ENCODE data around the gene KRT36.

The KRT36 gene

DNA sequence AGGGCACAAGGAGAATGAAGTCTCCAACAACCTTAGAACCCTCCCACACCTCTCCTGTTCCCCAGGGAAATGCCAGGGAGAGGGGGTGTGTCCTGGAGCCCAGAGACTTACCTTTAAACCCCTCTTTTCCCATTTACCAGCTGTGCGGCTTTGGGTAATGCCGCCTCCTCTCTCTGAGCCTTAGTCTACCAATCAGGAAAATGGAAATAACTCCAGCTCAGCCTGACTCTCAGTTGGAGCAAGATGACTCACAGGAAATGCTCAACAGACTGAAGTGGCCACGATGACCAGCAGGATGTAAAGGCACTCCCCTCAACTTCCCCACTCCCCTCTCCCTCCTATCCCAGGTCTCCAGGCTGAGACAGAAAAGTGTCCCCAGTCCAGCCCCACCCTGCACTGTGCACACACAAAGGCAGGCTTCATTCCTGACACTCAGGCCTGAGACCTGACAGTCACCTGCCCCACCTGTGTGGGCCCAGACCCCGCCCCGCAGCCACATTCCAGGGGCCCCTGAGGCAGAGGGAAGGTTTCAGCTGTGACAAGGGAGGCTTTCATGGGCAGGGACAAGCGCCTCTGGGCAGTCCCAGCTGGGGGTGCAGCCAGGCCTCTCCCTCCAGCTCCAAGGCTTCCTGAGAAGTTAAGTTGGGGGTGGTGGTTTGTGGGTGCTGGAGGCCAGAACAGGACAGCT lies 32.0 kb upstream of the KRT36 start:
- no peak for DNase-seq (ENCODE audit: low read depth in 3 of 3)

GRCh38 chr17:41520821-41521521 lies 31.3 kb upstream of the KRT36 start:
- no peak for DNase-seq (ENCODE audit: low read depth in 3 of 3)

DNA sequence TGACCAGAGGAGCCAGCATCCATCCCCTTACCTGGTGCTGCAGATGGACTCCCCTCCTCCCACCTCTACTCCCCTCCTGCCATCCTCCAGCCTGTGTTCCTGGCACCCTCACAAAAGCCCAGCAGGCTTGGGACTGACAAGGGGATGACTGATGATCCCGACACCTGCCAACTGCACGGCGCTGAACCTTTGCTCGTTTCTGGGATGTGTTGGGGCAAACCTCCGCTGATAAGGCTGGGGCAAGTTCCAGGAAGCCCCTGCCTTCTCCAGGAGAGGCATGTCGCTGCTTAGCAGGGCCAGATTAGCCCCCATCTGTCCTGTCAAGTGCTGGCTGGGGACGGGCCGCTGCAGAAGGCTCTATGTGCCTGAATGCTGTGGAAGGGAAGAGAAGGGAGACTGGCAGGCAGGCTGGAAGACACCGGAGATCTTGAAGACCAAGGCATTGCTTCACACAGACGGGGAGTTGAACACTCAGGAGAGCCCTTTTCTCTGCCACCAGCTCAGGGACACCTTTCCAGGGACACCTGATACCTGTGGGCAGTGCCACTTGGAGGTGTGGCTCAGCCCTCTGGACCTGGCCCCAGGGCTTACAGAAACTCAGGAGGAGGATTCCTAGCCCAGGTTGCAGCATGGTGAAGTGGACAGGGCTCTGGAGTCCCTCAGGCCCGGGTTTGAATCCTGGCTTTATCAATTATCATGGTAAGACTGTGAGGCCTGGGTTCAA lies 30.0 kb upstream of the KRT36 start:
- no peak for DNase-seq (ENCODE audit: low read depth in 3 of 3)

DNA sequence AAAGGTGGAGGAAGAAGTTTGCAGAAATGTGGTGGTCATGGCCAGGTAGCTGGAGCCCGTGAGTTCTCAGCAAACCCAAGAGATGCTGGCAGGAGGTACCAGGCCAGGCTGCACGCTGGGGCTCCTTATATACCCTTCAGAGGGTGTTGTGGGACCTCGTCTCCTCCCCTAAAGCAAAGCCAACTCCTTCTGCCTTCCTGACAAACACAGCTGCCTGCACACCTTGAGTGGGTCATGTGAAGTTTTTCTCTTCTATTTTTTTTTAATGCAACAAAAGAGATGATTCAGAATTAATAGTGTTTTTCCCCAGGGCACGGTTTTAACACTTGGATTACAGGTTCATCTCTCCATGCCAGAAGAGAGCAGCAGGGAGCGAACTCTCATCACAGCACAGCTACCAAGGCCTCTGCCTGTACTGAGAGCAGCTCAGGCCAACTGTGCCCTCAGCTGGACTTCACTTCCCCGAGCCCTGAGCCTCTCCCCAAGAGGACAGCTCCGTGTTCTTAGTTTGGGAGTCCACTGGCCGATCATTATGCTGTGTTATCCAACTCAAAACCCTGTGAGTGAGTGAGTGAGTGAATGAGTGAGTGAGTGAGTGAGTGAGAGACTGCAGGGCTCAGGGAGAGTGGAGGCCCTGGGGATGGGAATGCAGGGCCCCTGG lies 29.2 kb upstream of the KRT36 start, which contains the start of gene KRT15:
TSS of gene KRT15 (minus strand) at position 102 of the 661 bp plus-strand sequence. CDS start at position 39, 63 bp downstream.
- no peak for DNase-seq (ENCODE audit: low read depth in 3 of 3)

DNA sequence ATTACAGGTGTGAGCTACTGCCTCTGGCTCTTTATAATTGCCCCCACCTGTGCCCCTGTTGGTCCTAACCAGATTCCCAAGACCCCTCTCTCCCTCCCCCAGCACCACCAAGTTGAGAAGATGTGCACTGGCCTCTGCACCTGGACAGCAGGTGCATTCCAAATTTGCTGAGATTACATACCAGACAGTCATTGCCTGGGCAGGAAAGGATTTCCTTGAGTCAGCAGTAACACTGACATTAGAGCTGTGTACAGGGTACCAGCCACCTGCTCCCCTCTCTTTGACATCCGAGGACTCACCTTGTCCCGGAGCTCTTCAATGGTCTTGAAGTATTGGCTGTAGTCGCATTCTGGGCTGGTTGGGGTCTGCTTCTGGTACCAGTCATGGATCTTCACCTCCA lies 28.3 kb upstream of the KRT36 start:
- no peak for DNase-seq (ENCODE audit: low read depth in 3 of 3)

GRCh38 chr17:41516830-41517283 lies 27.1 kb upstream of the KRT36 start:
- no peak for DNase-seq (ENCODE audit: low read depth in 3 of 3)

- DNase-seq (ENCODE audit: low read depth in 3 of 3): no peak
Measured at GRCh38 chr17:41516147-41516829, 26.6 kb upstream of the KRT36 start.

GRCh38 chr17:41513168-41513547 lies 23.4 kb upstream of the KRT36 start:
- DNase-seq (ENCODE audit: low read depth in 3 of 3): no peak

- DNase-seq (ENCODE audit: low read depth in 3 of 3): no peak
Measured at GRCh38 chr17:41512546-41513167, 22.9 kb upstream of the KRT36 start.

DNA sequence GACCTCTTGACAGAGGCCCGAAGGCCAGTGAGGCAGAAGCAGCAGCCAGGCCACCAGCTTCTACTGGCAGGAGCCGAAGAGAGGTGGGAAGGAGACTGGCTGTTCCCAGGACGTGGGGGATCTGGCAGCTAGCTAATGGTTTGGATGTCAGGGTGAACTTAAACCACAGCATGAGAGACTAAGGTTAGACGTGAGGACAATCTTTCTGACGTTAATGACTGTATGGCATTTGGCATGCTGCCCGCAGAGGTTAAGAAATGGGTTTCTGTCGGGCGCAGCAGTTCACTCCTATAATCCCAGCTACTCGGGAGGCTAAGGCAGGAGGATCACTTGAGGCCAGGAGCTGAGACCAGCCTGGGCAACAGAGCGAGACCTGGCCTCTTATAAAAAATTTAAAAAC lies 22.0 kb upstream of the KRT36 start:
- DNase-seq (ENCODE audit: low read depth in 3 of 3): no peak

DNA sequence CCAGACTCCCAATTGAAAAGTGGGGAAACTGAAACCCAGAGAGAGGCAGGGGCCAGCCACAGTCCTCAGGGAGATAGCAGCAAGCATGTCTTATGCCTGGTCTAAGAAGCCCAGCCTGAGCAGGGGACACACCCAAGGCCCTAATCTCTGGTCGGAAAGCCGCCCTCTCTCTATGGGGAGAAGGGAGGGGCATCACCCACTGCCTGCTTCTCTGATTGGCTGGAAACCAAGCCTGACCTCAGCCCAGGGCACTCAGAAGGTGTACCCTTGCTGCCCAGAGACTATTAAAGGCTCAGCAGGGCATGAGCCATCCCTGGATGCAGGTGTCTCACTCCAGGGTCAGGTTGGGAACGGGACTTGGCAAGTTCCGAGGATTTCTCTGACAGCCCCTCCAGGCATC lies 21.4 kb upstream of the KRT36 start:
- no peak for DNase-seq (ENCODE audit: low read depth in 3 of 3)

DNA sequence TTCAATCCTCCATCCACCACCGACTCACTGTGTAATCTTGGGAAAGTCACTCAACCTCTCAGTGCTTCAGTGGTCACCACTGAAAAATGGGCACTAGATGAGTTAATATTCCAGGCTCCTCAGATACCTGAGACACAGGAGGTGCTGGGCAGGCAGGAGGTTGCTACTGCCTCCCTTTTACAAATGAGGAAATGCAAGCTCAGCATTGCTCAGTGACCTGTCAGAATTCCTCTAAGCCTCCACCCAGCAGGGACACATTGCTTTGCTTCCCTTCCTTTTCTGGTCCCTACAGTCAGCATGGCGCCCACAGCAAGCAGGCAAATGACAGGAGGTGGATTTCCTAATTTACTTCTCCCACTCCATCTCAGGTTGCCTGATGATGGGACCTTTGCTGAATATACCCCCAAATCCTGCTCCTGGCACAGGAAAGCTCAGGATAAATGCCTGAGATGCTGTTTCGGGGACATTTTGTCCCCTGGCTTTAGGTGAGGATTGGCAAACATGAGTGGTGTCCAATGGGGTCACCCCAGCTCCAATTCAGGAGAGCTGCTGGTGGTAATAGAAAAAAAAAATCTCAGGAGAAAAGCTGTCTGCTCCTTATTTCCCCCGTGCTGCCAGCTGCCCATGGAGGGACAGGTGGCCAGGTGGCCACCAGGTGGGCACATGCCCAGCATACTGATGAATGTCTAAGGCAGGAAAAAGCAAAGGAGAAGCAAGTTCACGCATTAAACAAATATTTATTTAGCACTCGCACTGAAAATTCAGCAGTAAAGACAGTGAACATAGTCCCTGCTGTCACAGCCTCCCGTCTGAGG lies 20.7 kb upstream of the KRT36 start:
- DNase-seq (ENCODE audit: low read depth in 3 of 3): no peak

GRCh38 chr17:41507315-41507880 lies 17.7 kb upstream of the KRT36 start:
- no peak for DNase-seq (ENCODE audit: low read depth in 3 of 3)

DNA sequence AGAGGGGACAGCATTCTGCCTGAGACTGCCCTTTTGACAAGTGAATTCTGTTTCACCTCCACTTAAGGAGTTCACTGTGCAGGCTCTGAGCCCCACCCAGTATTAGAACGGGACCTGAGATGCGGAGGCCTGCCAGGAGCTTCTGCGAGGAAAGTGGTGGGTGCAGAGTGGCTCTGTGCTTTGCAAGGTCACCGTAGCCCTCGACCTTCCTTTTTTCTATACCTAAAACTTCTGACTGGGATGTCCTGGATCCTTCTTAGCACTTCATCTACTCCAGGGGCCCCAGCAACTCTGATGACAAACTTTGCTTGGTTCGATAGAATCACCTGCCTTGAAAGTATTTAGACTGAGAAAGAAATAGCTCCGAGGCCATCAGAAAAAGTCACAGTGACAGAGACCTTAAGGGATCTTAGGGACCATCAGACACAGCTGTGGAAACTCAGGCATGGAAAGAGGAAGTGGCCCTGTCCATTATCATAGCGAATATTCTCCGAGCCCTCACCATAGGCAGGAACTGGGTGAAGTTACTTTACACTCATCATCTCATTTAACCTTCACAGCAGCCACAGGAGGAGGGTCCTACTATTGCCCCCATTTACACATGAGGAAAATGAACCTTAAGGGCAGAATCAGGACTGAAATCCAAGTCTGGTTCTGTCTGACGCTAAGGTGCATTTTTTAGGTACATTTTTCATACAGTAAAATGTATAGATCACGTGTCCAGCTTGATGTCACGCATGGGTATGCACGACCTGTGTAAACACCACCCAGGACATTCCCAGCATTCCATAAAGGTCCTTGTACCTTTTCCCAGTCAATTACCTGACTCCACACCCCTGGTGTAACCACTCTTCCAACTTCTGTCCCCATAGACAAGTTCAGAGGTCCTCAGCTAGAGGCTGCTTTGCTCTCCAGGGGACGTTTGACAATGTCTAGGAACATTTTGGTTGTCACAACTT lies 16.4 kb upstream of the KRT36 start:
- no peak for DNase-seq (ENCODE audit: low read depth in 3 of 3)

DNA sequence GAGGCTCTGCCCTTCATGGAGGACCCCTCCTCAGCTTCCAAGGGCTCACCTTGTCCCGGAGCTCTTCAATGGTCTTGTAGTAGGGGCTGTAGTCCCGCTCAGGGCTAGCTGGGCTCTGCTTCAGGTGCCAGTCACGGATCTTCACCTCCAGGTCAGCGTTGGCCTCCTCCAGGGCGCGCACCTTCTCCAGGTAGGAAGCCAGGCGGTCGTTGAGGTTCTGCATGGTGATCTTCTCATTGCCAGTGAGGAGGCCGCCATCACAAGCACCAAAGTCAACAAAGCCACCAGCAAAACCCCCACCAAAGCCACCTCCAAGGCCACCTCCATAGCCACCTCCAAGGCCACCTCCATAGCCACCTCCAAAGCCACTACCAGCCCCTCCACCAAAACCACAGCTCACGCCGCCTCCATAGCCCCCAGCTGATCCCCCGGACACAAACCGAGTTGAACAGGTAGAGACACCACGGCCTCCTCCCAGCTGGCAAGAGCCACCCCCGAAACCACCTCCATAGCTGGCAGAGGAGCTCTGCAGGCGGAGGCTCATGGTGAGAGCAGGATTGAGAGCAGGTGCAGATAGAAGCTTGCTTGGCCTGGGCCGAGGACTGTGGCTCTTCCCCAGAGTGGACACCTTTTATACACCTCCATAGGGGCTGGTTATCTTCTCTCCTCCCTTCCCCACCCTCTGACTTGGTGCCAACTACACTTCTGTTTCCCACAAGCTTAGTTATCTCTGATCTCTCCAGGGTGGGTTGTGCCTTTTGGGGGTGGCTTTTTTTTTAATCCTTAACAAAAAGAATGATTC lies 15.5 kb upstream of the KRT36 start, which contains the start of gene KRT13:
TSS of gene KRT13 (minus strand) at position 606 of the 802 bp plus-strand sequence. CDS start at position 544, 62 bp downstream.
- DNase-seq (ENCODE audit: low read depth in 3 of 3): no peak

- no peak for DNase-seq (ENCODE audit: low read depth in 3 of 3)
Measured at GRCh38 chr17:41504246-41504977, 14.7 kb upstream of the KRT36 start.

DNA sequence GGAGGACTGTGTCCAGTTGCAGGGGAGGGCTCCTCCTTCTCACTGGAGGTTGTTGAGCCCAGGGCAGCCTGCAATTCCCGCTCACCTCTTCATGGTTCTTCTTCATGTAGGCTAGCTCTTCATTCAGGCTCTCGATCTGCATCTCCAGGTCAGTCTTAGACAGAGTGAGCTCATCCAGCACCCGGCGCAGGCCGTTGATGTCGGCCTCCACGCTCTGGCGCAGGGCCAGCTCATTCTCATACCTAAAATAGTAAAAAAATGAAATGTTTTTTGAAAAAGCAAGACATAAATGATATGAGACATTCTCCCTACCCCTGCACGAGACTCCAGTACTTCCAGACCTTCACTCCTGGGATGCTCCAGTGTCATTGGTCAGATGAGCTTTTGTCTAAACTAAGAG lies 13.5 kb upstream of the KRT36 start:
- DNase-seq (ENCODE audit: low read depth in 3 of 3): no peak
